ENCODE measurements around the gene CDH1.

GRCh38 chr16:68695575-68695974 lies 41.5 kb upstream of the CDH1 start:
- no peak for TF ChIP-seq POLR2AphosphoS5 (IDR thresholded peaks at IDR 0.05; ENCODE audit: low read depth, low read length)
- TF ChIP-seq POLR2A (IDR thresholded peaks at IDR 0.05; ENCODE audit: low read depth, low read length): no peak
- no peak for TF ChIP-seq TAF1 (IDR thresholded peaks at IDR 0.05; ENCODE audit: low read depth, low read length)

Data from GM12891 (cell line).